IPS DF 4.7 (cell line): ENCODE measurements around the gene CCR6.

Experiments
- DNase-seq: peaks from one replicate; pipeline ENCODE4 v3.0.0-alpha.2; 2013; ENCODE audit warnings: low spot score; ENCODE audit errors: extremely low read depth

Gene CCR6

DNA sequence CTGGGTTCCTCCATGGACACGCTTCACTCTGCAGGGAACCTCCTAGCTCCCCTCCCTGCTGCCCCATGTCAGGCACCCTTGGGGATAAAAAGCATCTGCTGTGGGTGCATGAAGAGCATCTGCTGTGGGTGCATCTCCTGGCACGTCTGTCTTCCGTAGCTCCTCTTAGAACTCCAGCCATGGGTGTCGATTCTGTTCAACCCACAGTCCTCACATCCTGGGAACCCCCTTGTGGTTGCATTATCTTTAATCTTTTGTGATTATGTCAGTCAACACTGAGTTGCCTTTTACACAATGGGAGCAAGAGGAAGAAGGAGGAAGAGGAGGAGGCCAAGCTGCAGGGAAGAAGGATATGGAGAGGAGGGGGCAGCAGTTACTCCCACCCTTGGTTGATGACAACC lies 24.1 kb upstream of the CCR6 start:
- DNase-seq, result no peak

DNA sequence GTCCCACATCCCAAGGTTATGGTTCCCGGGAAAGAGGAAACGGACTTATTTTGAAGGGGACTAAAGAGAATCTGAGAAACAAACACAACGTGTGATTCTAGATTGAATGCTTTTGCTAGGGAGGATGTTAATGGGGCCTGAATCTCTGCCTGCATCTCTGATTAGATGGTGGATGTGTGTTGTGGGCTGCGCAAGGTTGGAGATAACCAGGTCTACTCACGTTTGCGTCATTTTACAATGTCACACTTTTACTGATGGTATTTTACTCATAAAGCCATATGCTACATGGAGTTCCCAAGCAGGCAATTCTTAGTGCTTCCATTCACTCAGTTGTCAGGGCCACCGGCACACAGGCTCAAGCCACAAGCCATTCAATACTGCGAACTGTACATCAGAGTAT lies 23.2 kb upstream of the CCR6 start:
- DNase-seq, result no peak

DNA sequence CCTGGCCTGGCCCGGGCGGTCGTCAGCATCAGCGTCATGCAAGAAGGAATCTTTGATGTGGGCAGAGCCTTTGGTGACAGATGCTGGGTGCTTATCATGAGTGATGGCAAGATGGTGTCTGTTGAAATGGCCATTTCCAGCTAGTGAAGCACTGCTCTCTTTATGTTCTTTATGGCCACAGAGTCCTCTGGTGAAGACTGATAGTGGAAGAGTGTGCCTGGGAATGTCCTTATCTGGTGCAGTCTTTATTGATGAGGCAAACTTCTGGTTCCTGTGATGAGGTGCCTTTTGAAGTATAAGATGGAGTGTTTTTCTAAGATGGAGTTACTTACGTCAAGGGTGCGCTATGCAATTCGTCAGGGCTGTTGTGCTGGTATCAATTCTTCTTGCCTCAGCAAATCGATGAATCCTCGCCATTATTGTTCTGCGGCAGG lies 22.6 kb upstream of the CCR6 start:
- DNase-seq, result no peak

DNA sequence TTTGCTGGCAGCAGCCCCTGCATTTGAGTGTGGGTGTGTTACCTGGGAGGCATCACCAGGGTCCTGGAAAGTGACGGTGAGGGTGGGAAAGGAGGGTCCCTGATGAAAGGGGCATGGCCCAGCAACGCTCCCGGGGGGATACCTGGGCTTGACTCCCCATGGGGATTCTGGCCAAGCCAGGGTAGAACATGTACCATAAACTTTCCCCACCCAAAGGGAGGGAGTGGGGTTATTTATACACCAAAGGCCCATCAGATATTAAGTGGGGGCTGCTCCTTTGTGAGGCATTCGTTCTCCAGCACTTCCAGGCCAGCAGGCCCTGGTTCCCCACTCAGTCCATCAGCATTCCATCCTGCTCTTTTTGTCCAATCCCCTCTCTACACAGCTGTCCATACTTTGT lies 20.6 kb upstream of the CCR6 start:
- DNase-seq, result no peak

DNA sequence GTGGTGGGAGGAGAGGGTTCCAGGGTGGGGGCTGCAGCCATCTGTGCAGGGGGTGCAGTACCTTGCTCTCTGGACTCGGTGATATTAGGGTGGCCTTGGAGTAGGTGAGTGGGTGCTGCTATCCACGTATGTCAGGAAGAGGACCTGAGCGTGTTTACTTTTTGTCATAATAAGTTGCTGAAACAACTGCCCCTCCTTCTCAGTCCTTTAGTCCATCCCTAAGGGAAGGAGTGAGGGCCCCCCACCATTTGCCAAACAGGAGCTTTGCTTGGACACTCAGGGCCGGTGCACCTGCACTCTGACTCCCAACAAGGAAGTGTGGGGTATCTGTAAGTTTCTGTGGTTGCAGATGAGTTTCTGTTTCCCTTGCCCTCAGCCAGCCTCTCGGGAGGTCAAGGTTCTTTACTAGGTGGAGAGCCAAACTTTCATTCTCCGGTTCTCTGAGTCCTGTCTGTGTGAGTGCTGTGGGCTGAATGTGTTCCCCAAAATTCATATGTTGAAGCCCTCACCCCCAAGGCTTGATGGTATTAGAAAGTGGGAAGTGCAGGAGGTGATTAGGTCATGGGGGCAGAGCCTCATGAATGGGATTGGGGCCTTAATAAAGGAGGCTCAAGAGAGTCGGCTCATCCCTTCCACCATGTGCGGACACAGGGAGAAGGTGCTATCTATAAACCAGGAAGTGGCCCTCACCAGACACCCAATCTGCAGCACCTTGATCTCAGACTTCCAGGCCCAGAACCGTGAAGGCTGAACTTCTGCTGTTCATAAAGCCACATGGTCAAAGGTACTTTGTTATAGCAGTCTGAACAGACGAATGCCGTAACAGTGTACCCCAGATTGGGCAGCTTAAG lies 19.6 kb upstream of the CCR6 start:
- DNase-seq, result no peak

DNA sequence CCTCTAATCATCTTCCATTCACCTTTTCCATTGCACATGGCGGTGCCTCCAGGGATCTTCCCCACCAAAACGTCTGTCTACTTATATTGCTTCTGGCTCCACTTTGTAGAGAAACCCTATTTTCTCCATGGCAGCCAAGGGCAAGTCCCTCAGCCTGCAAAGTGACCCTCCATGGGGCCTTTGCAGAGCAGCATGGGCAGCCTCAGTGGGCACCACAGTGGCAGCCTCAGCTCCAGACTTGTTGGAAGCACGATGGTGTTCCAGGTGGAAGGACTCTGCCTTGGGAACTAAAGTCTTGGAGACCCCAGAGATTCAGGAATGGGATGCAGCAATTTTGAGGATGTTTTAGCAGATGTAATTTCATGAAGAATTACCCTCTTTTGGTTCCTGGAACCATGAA lies 18.5 kb upstream of the CCR6 start:
- no peak for DNase-seq

DNA sequence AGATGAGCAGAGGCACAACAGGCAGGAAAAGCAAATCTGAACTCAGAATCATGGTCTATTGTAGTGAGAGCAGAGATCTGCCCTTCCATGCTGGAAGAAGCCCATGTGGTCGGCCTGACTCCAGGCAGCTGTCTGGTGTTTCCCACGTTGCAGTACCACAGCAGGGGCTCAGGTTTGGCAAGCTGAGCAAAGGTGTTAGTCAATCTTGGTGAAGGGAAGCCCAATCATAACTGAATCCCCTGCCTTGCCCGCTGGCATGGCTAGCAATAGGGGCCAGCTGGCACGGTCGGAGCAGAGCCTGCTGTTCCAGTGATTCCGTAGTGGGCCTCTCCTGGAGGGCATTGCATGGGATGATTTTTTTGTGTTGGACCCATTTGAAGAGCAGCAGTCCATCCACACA lies 17.8 kb upstream of the CCR6 start:
- no peak for DNase-seq

DNA sequence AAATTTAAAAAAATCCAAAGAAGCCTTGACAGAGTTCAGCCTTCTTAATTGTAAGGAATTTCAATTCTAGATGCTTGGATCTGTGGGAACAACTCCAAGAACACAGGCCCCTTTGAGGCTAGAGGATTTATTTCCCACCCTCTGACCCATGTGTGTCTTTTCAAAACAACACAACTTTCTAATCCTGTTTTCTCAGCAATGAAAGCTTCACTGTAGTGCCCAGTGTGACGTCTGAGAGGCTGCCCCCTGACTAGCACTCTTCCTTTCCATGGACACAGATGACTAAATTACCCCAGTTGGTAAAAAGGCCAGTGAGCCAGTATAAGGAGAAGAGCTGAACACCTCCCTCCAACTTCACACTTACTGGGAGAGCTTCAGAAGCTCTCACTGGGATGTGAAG lies 16.5 kb upstream of the CCR6 start:
- DNase-seq, result no peak

DNA sequence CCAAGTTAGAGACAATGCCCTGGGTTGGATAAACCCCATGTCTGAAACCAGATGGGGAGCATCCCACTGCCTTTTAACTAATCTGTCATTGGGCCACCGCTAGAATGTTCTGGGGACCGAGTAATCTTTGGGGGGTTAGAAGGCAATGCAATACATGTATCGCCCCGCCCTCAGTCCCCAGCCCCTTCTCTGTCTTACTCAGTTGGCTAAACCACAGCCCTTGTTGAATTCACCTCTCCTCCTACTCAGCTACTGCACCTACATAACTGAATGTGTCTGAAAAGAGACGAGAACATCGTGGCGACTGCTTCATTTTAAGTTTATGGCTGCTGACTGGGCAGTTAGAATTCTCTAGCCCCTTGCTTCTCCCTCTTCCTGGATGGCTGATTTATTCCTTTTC lies 15.1 kb upstream of the CCR6 start:
- DNase-seq, result no peak

DNA sequence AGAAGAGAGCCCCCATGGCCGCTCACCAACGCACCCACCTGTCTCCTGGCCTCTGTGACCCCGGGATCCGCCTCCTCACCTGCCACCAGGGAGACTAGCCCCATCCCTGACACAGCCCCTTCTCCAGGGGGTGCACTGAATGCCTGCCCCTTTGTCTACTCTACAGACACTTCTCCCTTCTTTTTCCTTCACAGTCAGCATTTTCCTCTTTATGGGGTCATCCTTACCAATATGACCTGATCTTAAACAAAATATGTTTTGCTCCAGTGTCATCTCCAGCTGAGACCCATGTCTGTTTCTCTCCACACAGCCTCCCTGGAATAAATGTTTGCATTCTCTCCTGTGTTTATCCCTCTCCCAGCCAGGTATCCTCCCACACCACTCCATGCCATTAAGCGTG lies 14.6 kb upstream of the CCR6 start:
- no peak for DNase-seq

DNA sequence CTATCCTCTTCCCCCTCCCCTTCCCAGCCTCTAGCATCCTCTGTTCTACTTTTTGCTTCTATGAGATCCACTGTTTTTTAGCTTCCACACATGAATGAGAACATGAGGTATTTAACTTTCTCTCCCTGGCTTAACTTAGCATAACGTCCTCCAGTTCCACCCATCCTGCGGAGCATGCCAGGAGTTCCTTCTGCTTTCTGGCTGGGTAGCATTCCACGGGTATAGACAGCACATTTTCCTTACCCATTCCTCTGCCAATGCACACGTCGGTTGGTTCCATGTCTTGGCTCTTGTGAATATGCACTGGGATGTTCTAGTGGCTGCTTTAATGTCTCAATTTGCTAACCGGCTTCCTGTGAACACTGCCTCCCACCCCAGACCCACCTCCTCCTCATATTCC lies 13.2 kb upstream of the CCR6 start:
- DNase-seq, result no peak

DNA sequence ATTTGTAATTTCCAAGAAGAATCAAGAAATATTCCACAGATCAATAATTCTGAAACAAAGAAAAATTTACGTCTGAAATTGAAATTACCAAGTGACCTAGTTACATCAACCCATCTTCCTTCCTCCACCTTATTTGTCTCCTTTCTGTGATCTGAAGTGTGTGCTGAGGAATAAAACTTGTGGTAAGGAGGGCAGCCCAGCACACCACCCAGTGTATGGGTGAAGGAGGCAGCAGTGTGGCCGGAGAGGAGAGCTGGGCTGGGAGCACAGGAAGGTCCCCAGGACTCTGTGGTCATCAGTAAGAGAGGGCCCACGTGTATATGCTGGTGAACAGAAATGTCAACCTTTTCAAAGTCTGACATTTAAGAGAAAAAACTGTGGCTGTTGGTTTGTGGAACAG lies 11.3 kb upstream of the CCR6 start:
- no peak for DNase-seq

DNA sequence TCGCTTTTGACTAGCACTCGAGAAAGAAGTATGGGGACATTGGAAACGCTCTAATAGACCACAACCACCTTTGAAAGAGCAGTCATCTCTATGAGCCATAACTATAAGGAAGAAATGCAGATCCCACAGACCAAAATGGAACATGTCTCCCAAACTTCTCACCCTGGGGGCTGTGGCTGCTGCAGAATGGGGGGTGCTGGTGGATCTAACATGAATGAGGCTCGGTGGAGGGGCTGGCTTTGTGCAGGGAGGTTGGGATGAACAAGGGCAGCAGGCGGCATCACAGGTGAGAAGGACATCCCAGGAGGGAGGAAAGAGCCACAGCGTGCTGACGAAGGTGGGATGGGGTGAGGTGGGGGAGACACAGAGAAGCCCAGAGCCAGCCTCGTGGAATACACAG lies 10.5 kb upstream of the CCR6 start:
- DNase-seq, result no peak

DNA sequence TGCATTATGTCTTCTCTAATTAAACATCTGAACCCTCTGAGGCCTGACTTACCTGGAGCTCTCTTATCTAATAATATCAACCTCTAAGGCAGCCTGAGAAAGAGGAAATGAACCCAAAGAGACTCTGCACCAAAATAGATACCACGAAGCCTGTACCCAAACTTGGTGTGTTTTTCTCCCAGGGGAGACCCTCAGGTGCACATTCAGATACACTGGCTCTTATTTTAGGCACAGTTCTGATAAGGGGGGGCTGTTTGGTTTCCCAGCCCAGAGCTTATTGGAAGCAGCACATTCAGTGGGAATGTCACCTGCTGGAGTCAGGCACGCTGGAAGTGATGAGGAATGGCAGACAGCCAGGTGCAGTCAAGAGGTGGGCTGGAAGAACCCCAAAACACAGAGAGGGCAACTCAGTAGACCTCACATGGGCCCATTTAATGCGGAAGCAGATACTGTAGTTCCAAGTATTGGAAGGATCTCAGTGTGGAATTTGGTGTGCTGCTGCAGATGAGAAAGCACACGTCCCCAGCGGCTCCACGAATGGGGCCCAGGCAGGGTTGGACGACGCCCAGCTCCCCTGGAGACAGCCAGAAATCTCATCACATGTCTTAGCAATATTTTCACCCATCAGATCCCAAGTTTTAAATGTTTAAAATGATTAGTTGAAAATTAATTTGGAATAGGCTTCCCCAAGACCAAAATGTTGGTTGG lies 9.7 kb upstream of the CCR6 start:
- DNase-seq, result no peak

DNA sequence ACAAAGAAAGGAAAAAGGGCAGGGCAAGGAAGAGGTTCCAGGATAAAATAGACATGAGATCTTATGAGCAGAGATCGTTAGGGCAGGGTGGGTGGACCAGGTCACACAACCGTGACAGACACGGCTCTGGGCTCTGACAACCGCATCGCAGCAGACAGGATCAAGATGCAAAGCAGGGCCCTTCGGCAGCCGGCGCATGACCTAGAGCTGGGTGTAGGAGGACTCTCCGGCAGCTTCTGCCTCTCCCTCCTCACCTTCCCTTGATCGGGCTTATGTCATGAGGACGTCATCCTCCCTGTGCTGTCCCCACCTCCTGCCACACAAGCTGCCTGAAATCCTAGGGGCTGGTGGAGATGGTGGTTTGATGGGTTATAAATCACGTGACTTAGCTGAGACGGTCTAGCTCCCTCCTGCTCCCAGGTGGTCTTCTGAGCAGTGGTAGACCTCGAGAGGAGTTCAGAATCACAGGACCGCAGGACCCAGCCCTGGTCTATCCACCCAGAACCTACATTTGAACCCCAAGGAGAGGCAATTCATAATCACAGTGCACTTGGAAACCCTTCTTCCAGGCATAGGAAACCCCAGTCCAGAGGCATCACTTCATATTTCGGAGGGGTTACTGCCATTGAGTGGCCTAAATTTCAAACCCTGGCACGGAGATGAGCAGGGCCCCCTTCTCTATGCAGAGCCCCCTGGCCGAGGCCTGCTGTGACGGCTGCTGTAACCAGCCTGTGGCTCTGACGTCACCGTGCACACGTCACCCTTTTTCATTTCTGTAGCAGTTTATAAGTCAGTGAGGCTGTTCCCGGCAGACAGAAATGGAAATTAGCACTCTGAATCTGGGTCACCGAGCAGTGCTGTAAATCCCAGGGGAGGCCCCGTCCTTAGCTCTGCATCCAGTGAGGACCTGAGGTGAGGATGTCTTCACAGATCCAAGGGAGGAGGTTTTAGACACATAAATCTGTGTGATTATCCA lies 8.7 kb upstream of the CCR6 start:
- no peak for DNase-seq

DNA sequence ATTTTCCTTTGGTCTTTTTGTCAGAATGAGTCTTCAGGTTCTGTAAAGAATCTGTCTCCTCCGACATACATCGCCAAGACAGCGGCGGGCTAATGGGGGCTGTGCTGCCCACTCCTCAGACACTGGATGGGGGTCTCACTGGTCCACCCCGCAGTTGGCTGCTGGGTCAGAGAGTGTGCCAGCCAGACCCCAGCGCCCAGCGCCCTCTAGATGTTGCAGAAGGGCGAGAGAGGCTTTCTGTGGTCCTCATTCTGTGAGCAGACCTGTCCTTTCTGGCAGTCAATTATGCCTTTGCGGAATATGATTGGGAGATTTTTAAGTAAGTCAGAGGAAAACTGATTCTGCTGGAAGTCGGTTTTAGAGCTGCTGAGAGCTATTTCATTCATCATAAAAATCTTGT lies 7.8 kb upstream of the CCR6 start:
- no peak for DNase-seq

DNA sequence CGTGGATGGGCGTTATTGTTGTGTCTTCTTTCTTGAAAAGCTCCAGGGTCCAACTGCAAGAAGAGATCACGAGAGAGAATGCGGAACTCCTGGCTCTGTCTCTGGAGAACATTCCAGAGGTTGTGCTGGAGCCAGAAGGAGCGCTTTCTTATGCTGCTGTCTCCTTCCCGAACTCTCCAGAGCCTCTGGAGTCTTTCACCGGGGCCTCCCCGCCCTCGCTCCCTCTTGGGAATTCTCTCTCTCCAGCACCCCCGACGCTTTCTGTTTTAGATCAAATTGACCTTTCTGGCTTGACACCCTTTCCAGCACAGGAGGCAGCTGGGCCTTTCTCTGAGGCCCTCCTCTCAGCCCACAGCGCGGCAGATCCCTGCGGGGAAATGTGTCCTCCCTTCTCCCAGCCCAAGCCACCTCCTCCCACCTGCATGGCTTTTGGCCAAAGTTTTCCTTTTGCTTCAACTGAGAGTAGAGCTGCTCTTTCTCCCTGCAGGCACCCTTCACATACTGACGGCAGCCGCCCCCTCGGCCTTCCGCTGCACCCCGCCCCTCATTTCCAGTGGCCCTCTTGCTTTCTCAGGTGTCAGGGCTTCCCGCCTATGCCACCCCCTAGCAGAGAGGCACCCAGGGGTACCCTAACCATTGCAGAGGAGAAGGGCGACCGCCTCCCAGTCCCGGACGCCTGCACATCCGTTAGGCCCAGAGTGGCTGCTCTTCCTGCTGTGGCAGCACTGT lies 6.6 kb upstream of the CCR6 start:
- DNase-seq, result no peak

DNA sequence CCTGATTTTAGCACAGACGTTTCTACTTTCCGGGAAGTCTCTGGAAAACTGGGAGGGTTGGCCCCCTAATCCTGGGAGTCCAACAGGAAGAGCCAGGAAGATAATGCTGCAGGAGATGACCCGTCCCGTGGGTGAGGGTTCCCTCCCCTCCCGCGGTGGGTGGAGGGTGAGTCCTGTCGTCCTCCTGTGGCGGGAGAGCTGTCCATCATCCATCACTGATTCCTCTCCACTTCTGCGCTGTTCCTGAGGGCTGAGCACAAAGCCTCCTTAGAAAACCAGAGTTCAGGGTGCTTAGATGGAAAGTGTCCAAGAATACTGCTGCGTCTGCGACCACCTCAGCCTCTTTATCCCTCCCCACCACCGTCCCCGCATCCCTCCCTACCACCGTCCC lies 6.1 kb upstream of the CCR6 start:
- no peak for DNase-seq

DNA sequence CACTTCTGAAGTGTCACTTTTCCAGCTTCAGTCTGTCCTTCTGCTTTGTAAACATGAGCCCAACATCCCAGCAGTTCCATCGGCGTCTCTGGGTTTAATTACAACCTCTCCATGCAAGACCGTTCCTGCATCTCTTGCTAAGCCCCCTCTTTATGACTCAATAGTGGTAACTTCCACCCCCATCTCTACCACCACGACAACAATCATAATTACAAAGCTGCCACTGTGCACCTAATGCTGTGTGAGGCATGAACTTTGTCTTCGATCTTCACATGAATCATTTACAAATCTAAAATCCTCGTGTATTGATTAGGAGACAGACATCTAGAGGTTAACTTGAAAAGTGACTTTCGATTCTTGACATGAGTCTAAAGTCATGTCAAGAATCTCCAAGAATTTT lies 4.9 kb upstream of the CCR6 start:
- DNase-seq, result no peak

DNA sequence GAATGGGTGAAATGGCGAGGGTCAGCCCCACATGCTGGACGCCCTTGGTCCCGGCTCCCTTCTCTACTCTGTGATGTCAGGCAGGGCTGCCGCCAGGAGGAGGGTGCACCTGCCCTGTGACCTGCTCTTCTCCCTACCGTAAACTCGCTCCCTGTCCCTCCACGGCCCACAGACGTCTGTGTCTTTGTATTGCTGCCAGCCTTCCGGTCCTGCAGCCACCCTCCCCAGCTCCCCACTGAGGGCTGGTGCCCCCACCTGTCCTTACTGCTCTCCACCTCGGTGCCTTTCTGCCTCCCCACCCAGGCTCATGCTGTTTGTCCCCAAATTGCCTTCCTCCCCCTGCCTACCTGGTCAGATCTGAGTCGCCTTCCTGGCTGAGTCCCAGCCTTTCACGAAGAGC lies 4.1 kb upstream of the CCR6 start:
- DNase-seq, result no peak
